Measurements from ENCODE around the gene MPPED1. TPM values are rescaled to one million over a fixed set of nuclear protein-coding genes. Genes with fewer than 3 reads are reported as not detected.

Gene MPPED1
- total RNA-seq, 1 experiment from 2014 or later, result 0.28 TPM

DNA sequence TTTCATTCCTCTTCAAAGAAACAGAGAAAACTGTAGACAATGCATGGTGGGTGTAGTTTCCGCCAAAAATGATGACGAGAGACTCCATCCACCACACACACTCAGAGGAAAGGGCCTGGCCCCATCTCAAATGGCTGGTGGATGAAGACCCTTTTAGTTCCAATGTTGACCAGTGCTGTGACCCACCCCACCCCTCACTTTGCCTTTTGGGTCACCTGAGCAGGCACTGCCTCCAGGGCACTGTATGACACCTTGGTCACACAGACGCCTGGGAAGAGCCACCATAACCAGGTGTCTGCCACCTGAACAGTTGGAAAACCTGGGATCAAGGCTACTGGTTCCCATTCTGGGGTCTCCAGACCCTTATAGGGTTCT is 121.3 kb downstream of the MPPED1 start:
- no peak overlapping the region for H3K18ac ChIP-seq (ENCODE audit: insufficient read length, low read depth, low read length)
- H4K91ac ChIP-seq (ENCODE audit: insufficient read length, low read depth, low read length), result no peak overlapping the region
- no peak overlapping the region for H3K4ac ChIP-seq (ENCODE audit: low read depth, low read length)
- peaks cover 0 to 9% of the 10 kb centered on the region in 2 experiments; a peak in 2 of 4 replicates for H3K4me1 Mint-ChIP-seq
- H4K20me1 ChIP-seq (ENCODE audit: control insufficient read depth, insufficient read depth, insufficient read length), result no peaks in the 10 kb centered on the region
- no peak overlapping the region for H3K56ac ChIP-seq (ENCODE audit: insufficient read length, low read depth, low read length)
- H3K4me3 Mint-ChIP-seq, result no peak overlapping the region
- H3K4me2 ChIP-seq (ENCODE audit: insufficient read depth, insufficient read length, low read length), result no peak overlapping the region
- peaks cover 12% of the 10 kb centered on the region for H3K27me3 Mint-ChIP-seq (ENCODE audit: low read depth)
- H2BK15ac ChIP-seq (ENCODE audit: low read depth, low read length), result no peak overlapping the region
- no peak overlapping the region for H3K9ac ChIP-seq (ENCODE audit: extremely low read depth, insufficient read length, low read length)
- no peak overlapping the region for H3K27ac Mint-ChIP-seq
- H3K14ac ChIP-seq (ENCODE audit: insufficient read depth, low read length), result no peak overlapping the region
- WGBS (ENCODE audit: extremely low coverage, insufficient read length, low lambda C conversion rate), result no CpG with 5 or more reads among the region's 3 CpGs
- no peak overlapping the region for H2BK120ac ChIP-seq (ENCODE audit: low read depth, low read length, poor library complexity, severe bottlenecking)
- no peak for DNase-seq
- no peaks in the 10 kb centered on the region for H3K23me2 ChIP-seq (ENCODE audit: insufficient read length, low read depth, low read length, poor library complexity, severe bottlenecking)
- H3K4me1 ChIP-seq (ENCODE audit: insufficient read depth, low read length), result no peaks in the 10 kb centered on the region
- peaks cover 5 to 11% (median 8%) of the 10 kb centered on the region in 3 experiments; a peak in 5 of 7 replicates for H3K36me3 Mint-ChIP-seq (ENCODE audit: insufficient read depth in 1 of 3, low read depth in 3 of 3)
- H2BK12ac ChIP-seq (ENCODE audit: insufficient read length, low read depth, low read length), result no peak overlapping the region
- H3K9me3 ChIP-seq (ENCODE audit: control insufficient read depth, low read depth, low read length), result no peaks in the 10 kb centered on the region
- H2BK5ac ChIP-seq (ENCODE audit: insufficient read length, low read length), result no peak overlapping the region
- H3K79me1 ChIP-seq (ENCODE audit: insufficient read depth, low read depth, low read length, poor library complexity, severe bottlenecking), result no peaks in the 10 kb centered on the region
- H3T11ph ChIP-seq (ENCODE audit: low read length), result no peak overlapping the region
- H4K8ac ChIP-seq (replicated peaks; ENCODE audit: insufficient read length, low read depth, low read length), result no peak overlapping the region
- no peak overlapping the region for H4K5ac ChIP-seq (ENCODE audit: insufficient read length, low read depth, low read length)
- no peak overlapping the region for H3K23ac ChIP-seq (ENCODE audit: insufficient read length, low read depth, low read length)
- TF ChIP-seq, protein P1, sequence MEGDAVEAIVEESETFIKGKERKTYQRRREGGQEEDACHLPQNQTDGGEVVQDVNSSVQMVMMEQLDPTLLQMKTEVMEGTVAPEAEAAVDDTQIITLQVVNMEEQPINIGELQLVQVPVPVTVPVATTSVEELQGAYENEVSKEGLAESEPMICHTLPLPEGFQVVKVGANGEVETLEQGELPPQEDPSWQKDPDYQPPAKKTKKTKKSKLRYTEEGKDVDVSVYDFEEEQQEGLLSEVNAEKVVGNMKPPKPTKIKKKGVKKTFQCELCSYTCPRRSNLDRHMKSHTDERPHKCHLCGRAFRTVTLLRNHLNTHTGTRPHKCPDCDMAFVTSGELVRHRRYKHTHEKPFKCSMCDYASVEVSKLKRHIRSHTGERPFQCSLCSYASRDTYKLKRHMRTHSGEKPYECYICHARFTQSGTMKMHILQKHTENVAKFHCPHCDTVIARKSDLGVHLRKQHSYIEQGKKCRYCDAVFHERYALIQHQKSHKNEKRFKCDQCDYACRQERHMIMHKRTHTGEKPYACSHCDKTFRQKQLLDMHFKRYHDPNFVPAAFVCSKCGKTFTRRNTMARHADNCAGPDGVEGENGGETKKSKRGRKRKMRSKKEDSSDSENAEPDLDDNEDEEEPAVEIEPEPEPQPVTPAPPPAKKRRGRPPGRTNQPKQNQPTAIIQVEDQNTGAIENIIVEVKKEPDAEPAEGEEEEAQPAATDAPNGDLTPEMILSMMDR (conservative IDR thresholded peaks at IDR 0.05), result no peak
- no peaks in the 10 kb centered on the region for H3K27me3 ChIP-seq (ENCODE audit: insufficient read depth, low read length)
- H2BK20ac ChIP-seq (ENCODE audit: low read depth, low read length, poor library complexity, severe bottlenecking), result no peak overlapping the region
- H3K9me3 Mint-ChIP-seq, result peaks cover 11 to 16% of the 10 kb centered on the region in 2 experiments
- no peaks in the 10 kb centered on the region for H3K79me2 ChIP-seq (ENCODE audit: insufficient read depth, low read length)
- H2AK5ac ChIP-seq (ENCODE audit: insufficient read length, low read length), result no peak overlapping the region
- no peak overlapping the region for H3K27ac ChIP-seq (ENCODE audit: insufficient read length, low read depth, low read length)
- no peak overlapping the region for H2AFZ ChIP-seq (ENCODE audit: low read length)

Measured in H9 (cell line).